Kidney tubule cell (primary cell): Measurements from ENCODE around the gene SLIT3.
A peak's percentile ranks its signal among the peaks of the same experiment; 100 is the strongest.
"Not testable (repeated sequence)": the region's sequence is repeated elsewhere in the genome, so short reads cannot be mapped to it uniquely, and the experiment has no call there.

Source experiments
- DNase-seq: peaks from one replicate; pipeline ENCODE4 v3.0.0-alpha.2; 2018; ENCODE audit warnings: low spot score

The SLIT3 gene

GRCh38 chr5:169219351-169219750, 81.6 kb downstream of the SLIT3 start:
- DNase-seq = no peak

GRCh38 chr5:169218861-169219260, 82.1 kb downstream of the SLIT3 start:
- DNase-seq = no peak

- DNase-seq = no peak
Observed at GRCh38 chr5:169218176-169218575, 82.8 kb downstream of the SLIT3 start.

- no peak for DNase-seq
Observed at GRCh38 chr5:169216866-169217265, 84.1 kb downstream of the SLIT3 start.

GRCh38 chr5:169213479-169213878, 87.5 kb downstream of the SLIT3 start:
- DNase-seq = no peak

GRCh38 chr5:169211761-169212160, 89.2 kb downstream of the SLIT3 start:
- DNase-seq = not testable (repeated sequence)

- no peak for DNase-seq
Observed at GRCh38 chr5:169204788-169205400, 96.0 kb downstream of the SLIT3 start.

GRCh38 chr5:169202969-169203368, 98.0 kb downstream of the SLIT3 start:
- no peak for DNase-seq

GRCh38 chr5:169201597-169201996, 99.3 kb downstream of the SLIT3 start:
- DNase-seq = peak; percentile 32

GRCh38 chr5:169200125-169200778, 100.7 kb downstream of the SLIT3 start:
- DNase-seq = no peak

- peak; percentile 9 for DNase-seq
Observed at GRCh38 chr5:169197343-169197742, 103.6 kb downstream of the SLIT3 start.

GRCh38 chr5:169196059-169196458, 104.9 kb downstream of the SLIT3 start:
- no peak for DNase-seq

- DNase-seq = no peak
Observed at GRCh38 chr5:169195601-169196000, 105.3 kb downstream of the SLIT3 start.

GRCh38 chr5:169192536-169192935, 108.4 kb downstream of the SLIT3 start:
- no peak for DNase-seq

GRCh38 chr5:169190849-169191248, 110.1 kb downstream of the SLIT3 start:
- DNase-seq = no peak

- DNase-seq = no peak
Observed at GRCh38 chr5:169185626-169186025, 115.3 kb downstream of the SLIT3 start.

- no peak for DNase-seq
Observed at GRCh38 chr5:169183576-169183975, 117.4 kb downstream of the SLIT3 start.

- no peak for DNase-seq
Observed at GRCh38 chr5:169182797-169183196, 118.1 kb downstream of the SLIT3 start.

GRCh38 chr5:169181814-169182213, 119.1 kb downstream of the SLIT3 start:
- peak; percentile 10 for DNase-seq

GRCh38 chr5:169178754-169179153, 122.2 kb downstream of the SLIT3 start:
- DNase-seq = no peak

- no peak for DNase-seq
Observed at GRCh38 chr5:169178274-169178673, 122.7 kb downstream of the SLIT3 start.

- DNase-seq = no peak
Observed at GRCh38 chr5:169176709-169177694, 123.9 kb downstream of the SLIT3 start.

- no peak for DNase-seq
Observed at GRCh38 chr5:169175733-169176132, 125.2 kb downstream of the SLIT3 start.
